GM18951 (cell line): ENCODE measurements around the gene RABGAP1L.

ENCODE experiments used
- POLR2A ChIP-seq: IDR thresholded peaks from 4 replicates; pipeline ENCODE4 v1.6.1; 2011; ENCODE audit warnings: mild to moderate bottlenecking; ENCODE audit not compliant: insufficient read length, insufficient read depth; ENCODE audit errors: extremely low read depth
- in situ Hi-C: fragments of 300-500 bp; cut with MboI; formaldehyde crosslinking; loops from one replicate; pipeline ENCODE4 v1.12.0; 2022; ENCODE audit warnings: low sequenced_read_pairs, mixed read lengths, inconsistent platforms; ENCODE audit not compliant: unreplicated experiment

The RABGAP1L gene

GRCh38 chr1:174971902-174972301 lies 812.6 kb downstream of the RABGAP1L start:
- TF ChIP-seq POLR2A: no peak
- in situ Hi-C loops: no loop called here

- in situ Hi-C loops: loop anchor here (25.0 kb wide), 1 partner anchor 712 kb away; no protein-coding TSS in a partner anchor
Observed at GRCh38 chr1:174974711-174975119, 815.4 kb downstream of the RABGAP1L start.

GRCh38 chr1:174975764-174976163 lies 816.4 kb downstream of the RABGAP1L start:
- TF ChIP-seq POLR2A: no peak
- in situ Hi-C loops: loop anchor here (25.0 kb wide), 1 partner anchor 713 kb away; no protein-coding TSS in a partner anchor

More at GRCh38 chr1:174974711-174975119, 815.4 kb downstream of the RABGAP1L start:
- no peak for TF ChIP-seq POLR2A

- in situ Hi-C loops: loop anchor here (25.0 kb wide), 1 partner anchor 714 kb away; no protein-coding TSS in a partner anchor
- TF ChIP-seq POLR2A: no peak
Observed at GRCh38 chr1:174976436-174977108, 817.3 kb downstream of the RABGAP1L start.

GRCh38 chr1:174982971-174983689 lies 823.8 kb downstream of the RABGAP1L start:
- in situ Hi-C loops: loop anchor here (25.0 kb wide), 1 partner anchor 721 kb away; no protein-coding TSS in a partner anchor
- TF ChIP-seq POLR2A: no peak

GRCh38 chr1:174984952-174985351 lies 825.6 kb downstream of the RABGAP1L start:
- in situ Hi-C loops: loop anchor here (25.0 kb wide), 1 partner anchor 723 kb away; no protein-coding TSS in a partner anchor
- no peak for TF ChIP-seq POLR2A

GRCh38 chr1:174988539-174988938 lies 829.2 kb downstream of the RABGAP1L start:
- TF ChIP-seq POLR2A: no peak
- in situ Hi-C loops: loop anchor here (25.0 kb wide), 1 partner anchor 726 kb away; no protein-coding TSS in a partner anchor

- no peak for TF ChIP-seq POLR2A
- in situ Hi-C loops: loop anchor here (25.0 kb wide), 1 partner anchor 727 kb away; no protein-coding TSS in a partner anchor
Observed at GRCh38 chr1:174988986-174989385, 829.7 kb downstream of the RABGAP1L start.

GRCh38 chr1:174989536-174990220 lies 830.4 kb downstream of the RABGAP1L start:
- in situ Hi-C loops: loop anchor here (10.0 to 25.0 kb wide), 2 partner anchors 215 to 727 kb away; no protein-coding TSS in a partner anchor
- no peak for TF ChIP-seq POLR2A

GRCh38 chr1:174990382-174990999 lies 831.2 kb downstream of the RABGAP1L start:
- in situ Hi-C loops: loop anchor here (10.0 to 25.0 kb wide), 2 partner anchors 216 to 728 kb away; no protein-coding TSS in a partner anchor
- no peak for TF ChIP-seq POLR2A

GRCh38 chr1:174991473-174991872 lies 832.2 kb downstream of the RABGAP1L start:
- in situ Hi-C loops: loop anchor here (10.0 to 25.0 kb wide), 2 partner anchors 217 to 729 kb away; no protein-coding TSS in a partner anchor
- TF ChIP-seq POLR2A: no peak

- no peak for TF ChIP-seq POLR2A
- in situ Hi-C loops: loop anchor here (10.0 to 25.0 kb wide), 2 partner anchors 220 to 733 kb away; no protein-coding TSS in a partner anchor
Observed at GRCh38 chr1:174995121-174995520, 835.8 kb downstream of the RABGAP1L start.
